SK-N-SH treated with all-trans-retinoic acid at 6 μM for 48 hours (cell line): ENCODE data around the gene MRPL17.

Experiments
- ATAC-seq: fragments of 200-7000 bp; cut with Tn5 transposase; 3 replicates; pipeline ENCODE4 v1.9.1; 2020; ENCODE audit warnings: mild to moderate bottlenecking, moderate library complexity
- ARNTL ChIP-seq: fragments of 450-650 bp; formaldehyde crosslinking; IDR thresholded peaks from 2 replicates; pipeline ENCODE4 v1.5.0; 2020; ENCODE audit warnings: low read depth, mild to moderate bottlenecking, moderate library complexity, borderline replicate concordance
- BACH2 ChIP-seq: fragments of 250-450 bp; sonication (Bioruptor Pico); IDR thresholded peaks from 2 replicates; pipeline ENCODE4 v1.9.0; 2021; ENCODE audit warnings: mild to moderate bottlenecking, borderline replicate concordance
- CSDC2 ChIP-seq: fragments of 250-450 bp; sonication (Bioruptor Pico); IDR thresholded peaks from 2 replicates; pipeline ENCODE4 v1.5.0; 2020; ENCODE audit warnings: mild to moderate bottlenecking, moderate library complexity
- CSRNP3 ChIP-seq: fragments of 250-450 bp; sonication (Bioruptor Pico); IDR thresholded peaks from 2 replicates; pipeline ENCODE4 v1.5.1; 2021; ENCODE audit warnings: mild to moderate bottlenecking, moderate library complexity
- ESRRG ChIP-seq: fragments of 250-450 bp; sonication (Bioruptor Pico); IDR thresholded peaks from 2 replicates; pipeline ENCODE4 v1.6.1; 2021; ENCODE audit warnings: mild to moderate bottlenecking
- ISL1 ChIP-seq: fragments of 250-450 bp; sonication (Bioruptor Pico); IDR thresholded peaks from 2 replicates; pipeline ENCODE4 v2.1.2; 2022; ENCODE audit warnings: mild to moderate bottlenecking, moderate library complexity
- OSR1 ChIP-seq: fragments of 250-450 bp; sonication (Bioruptor Pico); IDR thresholded peaks from 2 replicates; pipeline ENCODE4 v1.8.0; 2022; ENCODE audit warnings: moderate library complexity, mild to moderate bottlenecking, inconsistent platforms
- POU6F1 ChIP-seq: fragments of 250-450 bp; sonication (Bioruptor Pico); IDR thresholded peaks from 2 replicates; pipeline ENCODE4 v1.8.0; 2021; ENCODE audit warnings: low read depth, mild to moderate bottlenecking, moderate library complexity, borderline replicate concordance
- PPARA ChIP-seq: fragments of 250-450 bp; sonication (Bioruptor Pico); IDR thresholded peaks from 2 replicates; pipeline ENCODE4 v1.5.0; 2020; ENCODE audit warnings: mild to moderate bottlenecking, borderline replicate concordance
- RARB ChIP-seq: fragments of 250-450 bp; sonication (Bioruptor Pico); IDR thresholded peaks from 2 replicates; pipeline ENCODE4 v1.8.0; 2021; ENCODE audit warnings: mild to moderate bottlenecking, moderate library complexity
- SNAI2 ChIP-seq: fragments of 250-450 bp; sonication (Bioruptor Pico); IDR thresholded peaks from 2 replicates; pipeline ENCODE4 v1.5.0; 2020; ENCODE audit warnings: mild to moderate bottlenecking, moderate library complexity
- TCF4 ChIP-seq: fragments of 250-450 bp; sonication (Bioruptor Pico); IDR thresholded peaks from 2 replicates; pipeline ENCODE4 v1.8.0; 2021; ENCODE audit warnings: mild to moderate bottlenecking, moderate library complexity, borderline replicate concordance
- TOX ChIP-seq: fragments of 250-450 bp; sonication (Bioruptor Pico); IDR thresholded peaks from 2 replicates; pipeline ENCODE4 v1.8.0; 2021; ENCODE audit warnings: mild to moderate bottlenecking, moderate library complexity, borderline replicate concordance
- ZC3H10 ChIP-seq: fragments of 250-450 bp; sonication (Bioruptor Pico); IDR thresholded peaks from 2 replicates; pipeline ENCODE4 v1.5.1; 2021; ENCODE audit warnings: mild to moderate bottlenecking, moderate library complexity
- ZFP3 ChIP-seq: fragments of 250-450 bp; sonication (Bioruptor Pico); IDR thresholded peaks from 2 replicates; pipeline ENCODE4 v1.5.0; 2020; ENCODE audit warnings: mild to moderate bottlenecking, moderate library complexity
- ZFP30 ChIP-seq: fragments of 450-650 bp; formaldehyde crosslinking; IDR thresholded peaks from 2 replicates; pipeline ENCODE4 v1.5.0; 2022; ENCODE audit warnings: mild to moderate bottlenecking, moderate library complexity
- ZNF565 ChIP-seq: fragments of 450-650 bp; formaldehyde crosslinking; conservative IDR thresholded peaks from 2 replicates; pipeline ENCODE4 v1.5.0; 2020; ENCODE audit warnings: low read depth, mild to moderate bottlenecking, moderate library complexity
- ZNF70 ChIP-seq: fragments of 450-650 bp; formaldehyde crosslinking; IDR thresholded peaks from 2 replicates; pipeline ENCODE4 v1.5.0; 2020; ENCODE audit warnings: mild to moderate bottlenecking, moderate library complexity
- ZNF8 ChIP-seq: fragments of 450-650 bp; formaldehyde crosslinking; IDR thresholded peaks from 2 replicates; pipeline ENCODE4 v1.5.0; 2020; ENCODE audit warnings: mild to moderate bottlenecking, moderate library complexity
- TF ChIP-seq, protein P1 (sequence below): fragments of 250-450 bp; sonication (Bioruptor Pico); IDR thresholded peaks from 2 replicates; pipeline ENCODE4 v1.8.0; 2020; ENCODE audit warnings: mild to moderate bottlenecking, moderate library complexity, borderline replicate concordance
- TF ChIP-seq, protein P2 (sequence below): fragments of 250-450 bp; sonication (Bioruptor Pico); IDR thresholded peaks from 2 replicates; pipeline ENCODE4 v1.5.0; 2020; ENCODE audit warnings: mild to moderate bottlenecking, moderate library complexity

MRPL17 gene

GRCh38 chr11:6640985-6641701 is 42.0 kb downstream of the MRPL17 start:
- ATAC-seq, result no peak

DNA sequence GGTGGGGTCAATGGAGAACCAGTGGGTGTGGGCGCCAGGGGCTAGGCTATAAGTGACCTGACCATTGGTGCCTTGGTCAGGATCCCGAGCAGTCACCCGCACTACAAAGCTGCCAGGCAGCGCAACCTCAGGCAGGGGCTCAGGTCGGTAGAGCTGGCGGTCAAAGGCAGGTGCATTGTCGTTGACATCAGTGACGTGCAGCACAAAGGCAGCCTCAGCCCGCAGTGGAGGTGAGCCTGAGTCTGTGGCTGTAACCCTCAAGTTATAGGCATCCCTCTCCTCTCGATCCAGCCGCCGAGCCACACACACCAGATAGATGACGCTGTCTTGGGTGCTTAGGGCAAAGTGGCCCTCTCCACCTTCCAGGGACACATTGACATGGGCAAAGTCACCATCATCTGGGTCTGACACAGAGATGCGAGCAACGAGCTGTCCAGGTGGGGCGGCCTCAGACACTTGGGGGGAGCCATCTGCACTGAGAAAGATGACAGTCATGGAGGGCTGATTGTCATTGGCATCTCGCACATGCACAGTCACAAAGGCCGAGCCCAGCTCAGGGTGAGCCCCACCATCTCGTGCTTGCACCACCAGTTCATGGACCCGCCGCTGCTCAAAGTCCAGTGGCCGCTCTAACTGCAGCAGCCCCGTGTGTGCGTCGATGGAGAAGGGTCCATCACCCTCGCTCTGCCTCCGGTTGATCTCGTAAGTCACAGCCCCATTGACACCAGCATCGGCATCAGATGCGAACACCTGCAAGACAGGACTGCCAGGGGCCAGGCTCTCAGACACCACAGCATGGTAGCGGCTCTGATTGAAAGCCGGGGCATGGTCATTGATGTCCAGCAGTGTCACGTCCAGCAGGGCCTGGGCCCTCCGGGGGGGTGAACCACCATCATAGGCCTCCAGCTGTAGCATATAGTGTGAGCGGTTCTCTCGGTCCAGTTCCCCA is 42.8 kb downstream of the MRPL17 start:
- ATAC-seq, result no peak
- no peak for TF ChIP-seq ESRRG (CRISPR knock-in tag)
- no peak for TF ChIP-seq SNAI2 (CRISPR knock-in tag)
- no peak for TF ChIP-seq CSRNP3 (CRISPR knock-in tag)
- TF ChIP-seq ZNF565 (CRISPR knock-in tag), result no peak
- TF ChIP-seq BACH2 (CRISPR knock-in tag), result no peak
- no peak for TF ChIP-seq OSR1 (CRISPR knock-in tag)
- no peak for TF ChIP-seq POU6F1 (CRISPR knock-in tag)
- no peak for TF ChIP-seq ISL1 (CRISPR knock-in tag)
- TF ChIP-seq RARB (CRISPR knock-in tag), result no peak
- TF ChIP-seq ZFP3 (CRISPR knock-in tag), result no peak
- no peak for TF ChIP-seq PPARA (CRISPR knock-in tag)
- TF ChIP-seq ZNF8 (CRISPR knock-in tag), result no peak
- TF ChIP-seq ZC3H10, result no peak
- TF ChIP-seq ZFP30 (CRISPR knock-in tag), result no peak
- TF ChIP-seq TCF4 (CRISPR knock-in tag), result no peak

More at GRCh38 chr11:6640985-6641701, 42.0 kb downstream of the MRPL17 start:
- TF ChIP-seq ZC3H10, result no peak
- no peak for TF ChIP-seq ARNTL (CRISPR knock-in tag)

- TF ChIP-seq RARB (CRISPR knock-in tag) (no peak), ZNF565 (CRISPR knock-in tag) (no peak)
- no peak; the same call in 2 of the 3 replicates for ATAC-seq
Observed at GRCh38 chr11:6638429-6638828, 44.7 kb downstream of the MRPL17 start.

DNA sequence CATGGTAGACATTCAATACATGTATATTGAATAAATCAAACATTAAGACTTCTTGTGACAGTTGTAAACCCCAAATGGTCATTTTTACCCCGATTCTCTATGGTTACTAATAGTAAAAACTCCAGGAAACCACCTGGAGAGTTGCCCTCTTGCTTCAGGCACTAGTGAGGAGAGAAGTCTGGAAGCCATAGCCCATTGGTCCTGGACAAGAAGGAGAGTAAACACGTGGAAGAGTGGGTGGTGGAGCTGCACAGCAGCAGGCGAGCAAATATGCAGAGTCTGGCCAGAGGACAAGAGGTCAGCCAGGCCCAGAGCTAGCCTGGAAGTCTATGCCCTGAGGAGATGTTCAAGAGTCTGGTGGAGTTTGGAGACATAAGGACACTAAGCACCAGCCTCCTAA is 45.3 kb downstream of the MRPL17 start:
- ATAC-seq, result no peak; the same call in 2 of the 3 replicates
- TF ChIP-seq ARNTL (CRISPR knock-in tag), result no peak
- no peak for TF ChIP-seq ZNF565 (CRISPR knock-in tag)
- TF ChIP-seq, protein P1, sequence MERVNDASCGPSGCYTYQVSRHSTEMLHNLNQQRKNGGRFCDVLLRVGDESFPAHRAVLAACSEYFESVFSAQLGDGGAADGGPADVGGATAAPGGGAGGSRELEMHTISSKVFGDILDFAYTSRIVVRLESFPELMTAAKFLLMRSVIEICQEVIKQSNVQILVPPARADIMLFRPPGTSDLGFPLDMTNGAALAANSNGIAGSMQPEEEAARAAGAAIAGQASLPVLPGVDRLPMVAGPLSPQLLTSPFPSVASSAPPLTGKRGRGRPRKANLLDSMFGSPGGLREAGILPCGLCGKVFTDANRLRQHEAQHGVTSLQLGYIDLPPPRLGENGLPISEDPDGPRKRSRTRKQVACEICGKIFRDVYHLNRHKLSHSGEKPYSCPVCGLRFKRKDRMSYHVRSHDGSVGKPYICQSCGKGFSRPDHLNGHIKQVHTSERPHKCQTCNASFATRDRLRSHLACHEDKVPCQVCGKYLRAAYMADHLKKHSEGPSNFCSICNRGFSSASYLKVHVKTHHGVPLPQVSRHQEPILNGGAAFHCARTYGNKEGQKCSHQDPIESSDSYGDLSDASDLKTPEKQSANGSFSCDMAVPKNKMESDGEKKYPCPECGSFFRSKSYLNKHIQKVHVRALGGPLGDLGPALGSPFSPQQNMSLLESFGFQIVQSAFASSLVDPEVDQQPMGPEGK (CRISPR knock-in tag), result no peak
- TF ChIP-seq ZC3H10, result no peak
- no peak for TF ChIP-seq ZFP30 (CRISPR knock-in tag)
- TF ChIP-seq RARB (CRISPR knock-in tag), result no peak
- TF ChIP-seq ZNF70 (CRISPR knock-in tag), result no peak
- TF ChIP-seq SNAI2 (CRISPR knock-in tag), result no peak
- TF ChIP-seq ESRRG (CRISPR knock-in tag), result no peak
- no peak for TF ChIP-seq CSDC2
- TF ChIP-seq ISL1 (CRISPR knock-in tag), result no peak
- no peak for TF ChIP-seq ZFP3 (CRISPR knock-in tag)
- TF ChIP-seq BACH2 (CRISPR knock-in tag), result no peak
- no peak for TF ChIP-seq TOX (CRISPR knock-in tag)
- no peak for TF ChIP-seq POU6F1 (CRISPR knock-in tag)
- TF ChIP-seq, protein P2, sequence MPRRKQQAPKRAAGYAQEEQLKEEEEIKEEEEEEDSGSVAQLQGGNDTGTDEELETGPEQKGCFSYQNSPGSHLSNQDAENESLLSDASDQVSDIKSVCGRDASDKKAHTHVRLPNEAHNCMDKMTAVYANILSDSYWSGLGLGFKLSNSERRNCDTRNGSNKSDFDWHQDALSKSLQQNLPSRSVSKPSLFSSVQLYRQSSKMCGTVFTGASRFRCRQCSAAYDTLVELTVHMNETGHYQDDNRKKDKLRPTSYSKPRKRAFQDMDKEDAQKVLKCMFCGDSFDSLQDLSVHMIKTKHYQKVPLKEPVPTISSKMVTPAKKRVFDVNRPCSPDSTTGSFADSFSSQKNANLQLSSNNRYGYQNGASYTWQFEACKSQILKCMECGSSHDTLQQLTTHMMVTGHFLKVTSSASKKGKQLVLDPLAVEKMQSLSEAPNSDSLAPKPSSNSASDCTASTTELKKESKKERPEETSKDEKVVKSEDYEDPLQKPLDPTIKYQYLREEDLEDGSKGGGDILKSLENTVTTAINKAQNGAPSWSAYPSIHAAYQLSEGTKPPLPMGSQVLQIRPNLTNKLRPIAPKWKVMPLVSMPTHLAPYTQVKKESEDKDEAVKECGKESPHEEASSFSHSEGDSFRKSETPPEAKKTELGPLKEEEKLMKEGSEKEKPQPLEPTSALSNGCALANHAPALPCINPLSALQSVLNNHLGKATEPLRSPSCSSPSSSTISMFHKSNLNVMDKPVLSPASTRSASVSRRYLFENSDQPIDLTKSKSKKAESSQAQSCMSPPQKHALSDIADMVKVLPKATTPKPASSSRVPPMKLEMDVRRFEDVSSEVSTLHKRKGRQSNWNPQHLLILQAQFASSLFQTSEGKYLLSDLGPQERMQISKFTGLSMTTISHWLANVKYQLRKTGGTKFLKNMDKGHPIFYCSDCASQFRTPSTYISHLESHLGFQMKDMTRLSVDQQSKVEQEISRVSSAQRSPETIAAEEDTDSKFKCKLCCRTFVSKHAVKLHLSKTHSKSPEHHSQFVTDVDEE (CRISPR knock-in tag), result no peak
- no peak for TF ChIP-seq PPARA (CRISPR knock-in tag)
- no peak for TF ChIP-seq OSR1 (CRISPR knock-in tag)
- no peak for TF ChIP-seq CSRNP3 (CRISPR knock-in tag)
